ENCODE measurements around the gene TMEM213. TPM values are rescaled to one million over a fixed set of nuclear protein-coding genes. Genes with fewer than 3 reads are reported as not detected.

TMEM213 gene
- total and polyA plus RNA-seq, 9 of the 15 experiments (the other 6 are each of a cell fraction or from before 2014, with no cell fraction given): not detected

- DNase-seq (ENCODE audit: extremely low read depth in 1 of 4, low spot score in 3 of 4) (no peak), ATAC-seq (no peak), FAIRE-seq (no peak)
- Histone ChIP-seq H3K4me3 (no peak overlapping the region), H2AFZ (ENCODE audit: low read depth, low read length) (no peak overlapping the region), H3K4me2 (ENCODE audit: insufficient read depth, low read length) (no peak overlapping the region), H3K4me1 (replicated peaks in 1 of 2; ENCODE audit: control insufficient read depth in 2 of 2, insufficient read depth in 2 of 2, low read length in 2 of 2) (peaks cover 0 to 5% of the 10 kb centered on the region in 2 experiments; a peak in 2 of 5 replicates), H3K79me2 (ENCODE audit: control insufficient read depth, insufficient read depth, low read length) (no peaks in the 10 kb centered on the region), H3K36me3 (ENCODE audit: control insufficient read depth, insufficient read depth, low read length) (no peaks in the 10 kb centered on the region), H3K9me3 (replicated peaks; ENCODE audit: control insufficient read depth, insufficient read depth, low read depth, low read length) (no peaks in the 10 kb centered on the region), H3K27me3 (ENCODE audit: control insufficient read depth in 2 of 2, insufficient read depth in 2 of 2, low read length in 2 of 2) (peaks cover 21 to 43% of the 10 kb centered on the region in 2 experiments; a peak in 3 of 5 replicates), H3K9me1 (ENCODE audit: control insufficient read depth, insufficient read depth, low read length) (peaks cover 1% of the 10 kb centered on the region), H3K9ac (ENCODE audit: insufficient read depth in 1 of 2, low read depth in 2 of 2, low read length in 2 of 2) (no peak overlapping the region), H3K27ac (ENCODE audit: extremely low read depth, low read depth, low read length) (no peak overlapping the region), H4K20me1 (replicated peaks; ENCODE audit: control insufficient read depth, insufficient read depth, low read length) (no peaks in the 10 kb centered on the region)
- intact Hi-C loops (cut with micrococcal nuclease) (no loop called here), in situ Hi-C loops (cut with MboI) (no loop called here)
- 2% methylated on average over 9 of the region's 9 CpGs for WGBS (ENCODE audit: insufficient coverage, low coverage, missing lambda C conversion rate)
- POLR2A ChIA-PET: interaction anchor here (0.6 kb wide), 2 partner anchors 32 to 112 kb away, joined by 3 to 4 read pairs; no protein-coding TSS in a partner anchor
- CTCF ChIA-PET (ENCODE audit: low intra/inter-chr PET ratio): no interaction called here
- BruUV-seq (replicated peaks): no TSS peak
- TF ChIP-seq FOSL1 (tag; conservative IDR thresholded peaks at IDR 0.05) (peak; percentile 88), TSHZ1 (CRISPR knock-in tag; IDR thresholded peaks at IDR 0.05) (no peak), CEBPB (tag; IDR thresholded peaks at IDR 0.05) (peak; percentile 64), NRF1 (conservative IDR thresholded peaks at IDR 0.05 in 1 of 2, IDR thresholded peaks at IDR 0.05 in 1 of 2) (peak in 1 of 2 experiments; percentile 35; a peak in 2 of 4 replicates), TEAD4 (IDR thresholded peaks at IDR 0.05; ENCODE audit: low read length) (peak; percentile 37; the same call in 1 of the 2 replicates), TEAD4 (CRISPR knock-in tag; IDR thresholded peaks at IDR 0.05; ENCODE audit: borderline replicate concordance) (no peak), MAFK (IDR thresholded peaks at IDR 0.05; ENCODE audit: low read length) (no peak), CTBP1 (IDR thresholded peaks at IDR 0.05; ENCODE audit: borderline replicate concordance) (peak; percentile 34; the same call in 1 of the 2 replicates), MEIS2 (IDR thresholded peaks at IDR 0.05; ENCODE audit: partially characterized antibody) (peak; percentile 33), CCNT2 (IDR thresholded peaks at IDR 0.05; ENCODE audit: borderline replicate concordance, extremely low read depth, insufficient read length, low read depth, low read length) (no peak), RCOR1 (IDR thresholded peaks at IDR 0.05; ENCODE audit: borderline replicate concordance in 1 of 2, low read depth in 2 of 2, low read length in 2 of 2) (peak in 1 of 2 experiments; percentile 49; a peak in 1 of 4 replicates), BHLHE40 (IDR thresholded peaks at IDR 0.05; ENCODE audit: low read length) (peak; percentile 46), JUN (IDR thresholded peaks at IDR 0.05; ENCODE audit: borderline replicate concordance, low read depth, low read length) (0 out of 2 replicates have a peak, but pooled peaks have one; percentile 24), JUN (CRISPR knock-in tag; IDR thresholded peaks at IDR 0.05; ENCODE audit: borderline replicate concordance) (no peak), USF1 (CRISPR knock-in tag; IDR thresholded peaks at IDR 0.05) (no peak), HES1 (IDR thresholded peaks at IDR 0.05; ENCODE audit: low read depth) (peak; percentile 34; the same call in 1 of the 2 replicates)
Observed at GRCh38 chr7:138875794-138876193, 78.0 kb downstream of the TMEM213 start.
